ENCODE results near the gene LHFPL2. TPM values are rescaled to one million over a fixed set of nuclear protein-coding genes. Genes with fewer than 3 reads are reported as not detected.

The LHFPL2 gene
- total RNA-seq, 1 experiment from 2014 or later, result 17.9 TPM

- TF ChIP-seq ZFX (IDR thresholded peaks at IDR 0.05), result no peak
- no peak for TF ChIP-seq SRF (IDR thresholded peaks at IDR 0.05; ENCODE audit: low read depth)
- TF ChIP-seq CBX3 (IDR thresholded peaks at IDR 0.05; ENCODE audit: low read depth), result no peak
- TF ChIP-seq ZBTB33 (IDR thresholded peaks at IDR 0.05; ENCODE audit: extremely low read depth, insufficient replicate concordance, low read length), result no peak
- no peak for TF ChIP-seq JUND (IDR thresholded peaks at IDR 0.05)
- no peak for TF ChIP-seq POLR2AphosphoS5 (IDR thresholded peaks at IDR 0.05; ENCODE audit: low read depth, low read length)
- no peak for TF ChIP-seq EZH2 (IDR thresholded peaks at IDR 0.05)
- TF ChIP-seq ATF3 (IDR thresholded peaks at IDR 0.05), result no peak
- no peak for TF ChIP-seq FOSL1 (IDR thresholded peaks at IDR 0.05; ENCODE audit: low read depth)
- TF ChIP-seq EGR1 (IDR thresholded peaks at IDR 0.05; ENCODE audit: low read depth), result no peak
- no peak for TF ChIP-seq SIN3A (IDR thresholded peaks at IDR 0.05; ENCODE audit: low read depth)
- TF ChIP-seq POLR2A (IDR thresholded peaks at IDR 0.05; ENCODE audit: borderline replicate concordance, extremely low read depth, insufficient read depth, insufficient read length), result no peak
- TF ChIP-seq SP1 (IDR thresholded peaks at IDR 0.05; ENCODE audit: low read depth), result no peak
- TF ChIP-seq REST (IDR thresholded peaks at IDR 0.05; ENCODE audit: low read depth), result no peak
- TF ChIP-seq ELF1 (IDR thresholded peaks at IDR 0.05; ENCODE audit: borderline replicate concordance, low read depth), result no peak
- no TSS peak for BruUV-seq (replicated peaks)
- Histone ChIP-seq H3K4me1 (ENCODE audit: control insufficient read depth in 1 of 2, insufficient read depth in 2 of 2, low read length in 2 of 2) (no peaks in the 10 kb centered on the region), H3K36me3 (ENCODE audit: control insufficient read depth in 1 of 2, insufficient read depth in 2 of 2, low read length in 2 of 2) (no peaks in the 10 kb centered on the region), H3K4me2 (ENCODE audit: low read length) (no peak overlapping the region), H3K4me3 (replicated peaks in 1 of 2; ENCODE audit: low read depth in 1 of 2, low read length in 2 of 2) (no peak overlapping the region), H3K27me3 (ENCODE audit: insufficient read depth, low read length) (no peaks in the 10 kb centered on the region), H3K27ac (ENCODE audit: low read depth, low read length) (no peak overlapping the region), H3K79me2 (ENCODE audit: insufficient read depth, low read length) (no peaks in the 10 kb centered on the region), H3K9me3 (ENCODE audit: control insufficient read depth in 1 of 2, insufficient read depth in 1 of 2, low read depth in 1 of 2, low read length in 2 of 2) (no peaks in the 10 kb centered on the region), H3K9ac (ENCODE audit: low read length) (no peak overlapping the region), H2AFZ (ENCODE audit: low read depth, low read length, poor library complexity, severe bottlenecking) (no peak overlapping the region), H3K9me2 (ENCODE audit: insufficient read depth) (no peaks in the 10 kb centered on the region), H4K20me1 (ENCODE audit: insufficient read depth) (no peaks in the 10 kb centered on the region)
- CTCF ChIA-PET, result interaction anchor here (1.4 kb wide), 1 partner anchor 151 kb away, joined by 5 read pairs; no protein-coding TSS in a partner anchor
- DNase-seq (ENCODE audit: low read depth, low spot score), result no peak
- RAD21 ChIA-PET (ENCODE audit: low non-redundant PET in 1 of 2, low total read pairs in 2 of 2, uncharacterized antibody in 2 of 2, unreplicated experiment in 2 of 2), result no interaction called here
- no peak for ATAC-seq
- POLR2A ChIA-PET, result no interaction called here
- intact Hi-C loops (cut with micrococcal nuclease), result loop anchor here (5.0 kb wide), 1 partner anchor 60 kb away; no protein-coding TSS in a partner anchor
Observed at GRCh38 chr5:78471896-78472295, 176.7 kb downstream of the LHFPL2 start.
